Brain microvascular endothelial cell (primary cell): Measurements from ENCODE around the gene ADGRG7.
A peak's percentile ranks its signal among the peaks of the same experiment; 100 is the strongest.

Experiments used
- DNase-seq: peaks from one replicate; pipeline ENCODE4 v3.0.0-alpha.2; 2020
- H3K27ac ChIP-seq: fragments of 250-450 bp; sonication (Bioruptor Pico); 2 replicates; pipeline ENCODE4 v1.5.1; 2020; ENCODE audit warnings: mild to moderate bottlenecking, moderate library complexity
- H3K27me3 ChIP-seq: fragments of 250-450 bp; sonication (Bioruptor Pico); replicated peaks from 2 replicates; pipeline ENCODE4 v1.5.1; 2020; ENCODE audit warnings: mild to moderate bottlenecking
- H3K36me3 ChIP-seq: fragments of 250-450 bp; sonication (Bioruptor Pico); replicated peaks from 2 replicates; pipeline ENCODE4 v1.5.1; 2020; ENCODE audit warnings: mild to moderate bottlenecking
- H3K4me3 ChIP-seq: 2 replicates; pipeline ENCODE4 v1.5.1; 2011; ENCODE audit warnings: low read depth, mild to moderate bottlenecking, control low read depth, low read length, moderate library complexity
- in situ Hi-C: cut with HindIII; loops from 2 replicates; pipeline ENCODE4 v1.10.0; 2017; ENCODE audit warnings: low sequenced_read_pairs, low pct_ligation_motif_present
- TF ChIP-seq, protein P1 (sequence below): IDR thresholded peaks from 2 replicates; pipeline ENCODE4 v1.5.1; 2011; ENCODE audit warnings: low read depth, mild to moderate bottlenecking, moderate library complexity, low read length, control low read depth, inconsistent platforms; ENCODE audit errors: missing control alignments

ADGRG7 gene

DNA sequence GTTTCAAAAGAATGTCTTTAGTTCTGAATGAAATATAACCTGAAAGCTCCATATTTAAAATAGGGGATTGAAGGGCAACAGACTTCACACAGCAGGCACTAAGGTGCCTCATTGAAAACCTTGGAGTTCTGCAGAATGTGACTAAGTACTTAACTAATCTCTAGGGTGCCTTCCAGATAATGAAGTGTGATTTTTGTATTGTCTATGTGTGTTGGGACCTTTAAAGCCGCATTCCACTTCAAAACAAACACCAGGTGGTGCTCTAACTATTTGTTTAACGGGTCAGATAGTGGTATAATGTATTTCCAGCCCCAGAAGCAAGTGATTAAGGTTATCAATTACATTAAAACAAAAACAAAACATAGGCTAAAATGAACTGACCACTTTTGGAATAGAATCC, 127.9 kb downstream of the ADGRG7 start:
- Histone ChIP-seq H3K27me3 (no peaks in the 10 kb centered on the region), H3K4me3 (no peak overlapping the region), H3K36me3 (peaks cover 65% of the 10 kb centered on the region), H3K27ac (no peak overlapping the region)
- TF ChIP-seq, protein P1, sequence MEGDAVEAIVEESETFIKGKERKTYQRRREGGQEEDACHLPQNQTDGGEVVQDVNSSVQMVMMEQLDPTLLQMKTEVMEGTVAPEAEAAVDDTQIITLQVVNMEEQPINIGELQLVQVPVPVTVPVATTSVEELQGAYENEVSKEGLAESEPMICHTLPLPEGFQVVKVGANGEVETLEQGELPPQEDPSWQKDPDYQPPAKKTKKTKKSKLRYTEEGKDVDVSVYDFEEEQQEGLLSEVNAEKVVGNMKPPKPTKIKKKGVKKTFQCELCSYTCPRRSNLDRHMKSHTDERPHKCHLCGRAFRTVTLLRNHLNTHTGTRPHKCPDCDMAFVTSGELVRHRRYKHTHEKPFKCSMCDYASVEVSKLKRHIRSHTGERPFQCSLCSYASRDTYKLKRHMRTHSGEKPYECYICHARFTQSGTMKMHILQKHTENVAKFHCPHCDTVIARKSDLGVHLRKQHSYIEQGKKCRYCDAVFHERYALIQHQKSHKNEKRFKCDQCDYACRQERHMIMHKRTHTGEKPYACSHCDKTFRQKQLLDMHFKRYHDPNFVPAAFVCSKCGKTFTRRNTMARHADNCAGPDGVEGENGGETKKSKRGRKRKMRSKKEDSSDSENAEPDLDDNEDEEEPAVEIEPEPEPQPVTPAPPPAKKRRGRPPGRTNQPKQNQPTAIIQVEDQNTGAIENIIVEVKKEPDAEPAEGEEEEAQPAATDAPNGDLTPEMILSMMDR, result peak; percentile 43
- DNase-seq, result peak; percentile 6
- in situ Hi-C loops, result no loop called here

DNA sequence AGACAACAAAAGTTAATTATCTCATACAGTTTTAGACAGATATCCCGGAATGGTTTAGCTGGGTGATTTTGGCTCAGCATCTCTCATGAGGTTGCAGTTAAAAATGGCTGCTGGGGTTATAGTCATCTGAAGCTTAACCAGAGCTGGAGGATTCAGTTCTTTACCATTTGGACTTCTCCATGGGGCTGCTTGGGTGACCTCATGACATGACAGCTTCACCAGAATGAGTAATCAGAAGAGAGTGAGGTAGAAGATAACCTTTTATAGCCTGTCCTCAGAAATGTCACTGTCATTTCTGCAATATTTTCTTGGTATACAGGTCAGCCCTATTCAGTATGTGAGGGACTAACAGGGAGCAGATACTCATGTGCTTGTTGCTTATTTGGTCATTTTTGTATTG, 130.8 kb downstream of the ADGRG7 start:
- Histone ChIP-seq H3K27ac (no peak overlapping the region), H3K27me3 (no peaks in the 10 kb centered on the region), H3K36me3 (peaks cover 64% of the 10 kb centered on the region), H3K4me3 (no peak overlapping the region)
- peak; percentile 7 for DNase-seq
- in situ Hi-C loops, result no loop called here
- TF ChIP-seq, protein P1, result no peak

DNA sequence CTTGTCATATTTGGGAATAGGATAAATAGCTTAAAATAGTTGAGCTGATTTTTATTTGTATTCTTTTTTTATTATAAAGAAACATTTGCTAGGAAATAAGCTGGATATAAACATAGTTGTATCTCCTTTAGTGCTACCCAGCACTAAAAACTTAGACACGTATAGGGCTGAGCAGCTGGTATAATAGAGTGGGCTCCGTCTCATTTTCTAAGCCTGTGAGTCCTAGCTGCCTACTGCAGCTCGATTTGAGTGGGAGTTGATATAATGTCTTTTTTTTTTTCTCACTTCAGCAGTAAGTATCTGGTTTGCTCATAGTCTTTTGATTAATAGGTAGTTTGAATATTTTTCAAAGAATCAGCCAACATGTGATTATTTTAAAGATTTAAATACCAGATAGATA, 134.1 kb downstream of the ADGRG7 start:
- Histone ChIP-seq H3K36me3 (peaks cover 61% of the 10 kb centered on the region), H3K27ac (no peak overlapping the region), H3K4me3 (no peak overlapping the region), H3K27me3 (no peaks in the 10 kb centered on the region)
- in situ Hi-C loops, result no loop called here
- TF ChIP-seq, protein P1, result no peak
- DNase-seq, result no peak

DNA sequence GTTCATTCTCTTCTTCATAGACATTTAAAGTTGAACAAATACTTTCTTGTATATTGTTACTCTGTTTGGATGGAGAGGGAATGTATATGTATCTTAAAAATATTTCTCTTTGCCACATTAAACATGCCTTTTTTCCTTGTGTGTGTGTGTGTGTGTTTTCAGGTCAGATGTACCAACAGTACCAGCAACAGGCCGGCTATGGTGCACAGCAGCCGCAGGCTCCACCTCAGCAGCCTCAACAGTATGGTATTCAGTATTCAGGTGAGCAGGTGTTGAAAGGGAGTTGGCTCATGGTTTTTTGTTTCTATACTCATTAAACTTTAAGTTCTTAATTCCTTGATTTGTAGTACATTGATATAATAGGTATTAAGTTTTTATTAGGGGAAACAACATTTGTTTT, 135.3 kb downstream of the ADGRG7 start:
- Histone ChIP-seq H3K4me3 (no peak overlapping the region), H3K27me3 (no peaks in the 10 kb centered on the region), H3K27ac (no peak overlapping the region), H3K36me3 (peaks cover 63% of the 10 kb centered on the region)
- in situ Hi-C loops, result no loop called here
- DNase-seq, result no peak
- TF ChIP-seq, protein P1, result no peak
